GM18519 (cell line): Measurements from ENCODE around the gene POLDIP3.

Experiments used
- ATAC-seq: cut with Tn5 transposase; IDR thresholded peaks from one replicate; pipeline ENCODE4 v1.9.1; 2021; ENCODE audit warnings: mild to moderate bottlenecking, moderate library complexity; ENCODE audit not compliant: unreplicated experiment, low FRiP score

The POLDIP3 gene, protein sequence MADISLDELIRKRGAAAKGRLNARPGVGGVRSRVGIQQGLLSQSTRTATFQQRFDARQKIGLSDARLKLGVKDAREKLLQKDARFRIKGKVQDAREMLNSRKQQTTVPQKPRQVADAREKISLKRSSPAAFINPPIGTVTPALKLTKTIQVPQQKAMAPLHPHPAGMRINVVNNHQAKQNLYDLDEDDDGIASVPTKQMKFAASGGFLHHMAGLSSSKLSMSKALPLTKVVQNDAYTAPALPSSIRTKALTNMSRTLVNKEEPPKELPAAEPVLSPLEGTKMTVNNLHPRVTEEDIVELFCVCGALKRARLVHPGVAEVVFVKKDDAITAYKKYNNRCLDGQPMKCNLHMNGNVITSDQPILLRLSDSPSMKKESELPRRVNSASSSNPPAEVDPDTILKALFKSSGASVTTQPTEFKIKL

GRCh38 chr22:42614312-42615091 lies at the start of gene POLDIP3:
POLDIP3 (minus strand) TSS chr22:42614883; CDS start chr22:42614857, 26 bp downstream.
- ATAC-seq, result peak; percentile 46

GRCh38 chr22:42661985-42662831 lies 47.5 kb upstream of the POLDIP3 start:
- no peak for ATAC-seq

- ATAC-seq, result no peak
These were observed 41.9 kb upstream of the POLDIP3 start for GRCh38 chr22:42656578-42656977.

- ATAC-seq, result no peak
These were observed 41.0 kb upstream of the POLDIP3 start for GRCh38 chr22:42655693-42656092.

DNA sequence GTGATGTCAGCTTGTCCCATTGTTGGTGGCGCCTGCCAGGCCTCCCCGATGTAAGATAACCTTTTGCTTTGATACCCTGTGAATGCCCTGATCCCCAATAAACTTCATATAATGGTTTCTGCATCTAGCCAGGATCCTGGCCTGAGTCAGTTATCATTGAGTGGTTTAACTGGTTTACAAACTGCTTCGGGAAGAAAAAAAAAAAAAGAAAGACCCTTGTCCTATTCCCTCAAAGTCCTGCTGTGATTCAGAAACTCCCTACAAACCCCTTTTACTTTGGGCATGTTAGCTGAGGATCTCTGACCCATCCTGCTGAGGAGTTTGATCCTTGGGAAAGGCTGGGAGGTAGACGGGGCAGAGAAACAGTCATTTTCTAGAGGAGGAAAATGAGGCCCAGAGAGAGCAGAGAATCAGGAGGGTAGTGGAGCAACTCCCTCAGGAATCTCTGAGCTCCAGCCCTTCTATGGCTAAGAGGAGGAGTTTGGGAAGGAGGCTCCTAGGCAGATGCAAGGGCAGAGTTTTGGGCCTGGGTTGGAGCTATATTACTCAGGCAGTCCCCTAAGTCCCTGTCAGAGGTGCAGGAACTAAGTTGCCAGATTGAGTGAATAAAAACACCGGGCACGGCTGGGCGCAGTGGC lies 39.9 kb upstream of the POLDIP3 start:
- no peak for ATAC-seq

GRCh38 chr22:42653999-42654398 lies 39.3 kb upstream of the POLDIP3 start:
- no peak for ATAC-seq

GRCh38 chr22:42651134-42651533 lies 36.5 kb upstream of the POLDIP3 start:
- no peak for ATAC-seq

DNA sequence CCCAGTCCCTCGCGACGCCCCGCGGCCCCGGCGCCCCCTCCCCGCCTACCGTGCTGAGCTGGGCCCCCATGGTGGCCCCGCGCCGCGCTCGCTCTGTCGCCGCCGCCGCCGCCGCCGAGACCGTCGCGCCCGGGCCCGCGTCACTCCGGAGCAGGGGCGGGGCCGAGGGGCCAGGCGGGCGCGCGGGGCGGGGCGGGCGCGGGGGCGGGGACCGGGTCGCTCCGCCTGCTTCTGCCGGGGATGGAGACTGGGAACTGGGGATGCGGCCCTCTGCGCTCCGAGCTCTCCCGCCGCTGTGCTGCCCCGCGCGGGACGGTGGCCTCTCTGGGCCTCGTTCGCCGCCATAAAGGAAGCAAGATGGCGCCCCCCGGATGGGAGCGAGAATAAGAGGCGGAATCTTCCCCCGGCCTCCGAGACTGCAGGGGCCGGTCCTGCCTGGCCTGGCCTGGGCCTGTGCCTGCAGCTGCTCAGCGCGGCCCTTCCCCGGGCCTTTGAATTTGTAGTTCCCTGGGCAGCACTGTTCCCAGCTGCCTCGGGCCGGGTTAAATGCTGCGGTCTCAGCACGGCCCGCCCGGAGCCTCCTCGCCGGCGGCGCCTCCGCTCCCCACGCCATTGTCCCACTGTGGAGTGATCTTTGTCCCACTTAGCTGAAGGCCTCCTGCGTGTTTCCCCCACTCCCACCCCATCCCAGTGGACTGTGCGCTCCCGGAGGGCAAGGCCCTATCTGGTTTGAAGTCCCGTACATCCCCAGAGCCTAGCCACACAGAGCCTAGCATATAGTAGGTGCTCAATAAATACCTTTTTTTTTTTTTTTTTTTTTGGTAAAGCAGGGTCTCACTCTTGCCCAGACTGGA lies 34.8 kb upstream of the POLDIP3 start, which contains the start of gene CYB5R3:
CYB5R3 (minus strand) TSS at position 147 of the 854 bp plus-strand sequence; CDS start at position 70, 77 bp downstream.
- peak; percentile 45 for ATAC-seq

GRCh38 chr22:42648368-42649245 lies 33.9 kb upstream of the POLDIP3 start:
- peak; percentile 19 for ATAC-seq

DNA sequence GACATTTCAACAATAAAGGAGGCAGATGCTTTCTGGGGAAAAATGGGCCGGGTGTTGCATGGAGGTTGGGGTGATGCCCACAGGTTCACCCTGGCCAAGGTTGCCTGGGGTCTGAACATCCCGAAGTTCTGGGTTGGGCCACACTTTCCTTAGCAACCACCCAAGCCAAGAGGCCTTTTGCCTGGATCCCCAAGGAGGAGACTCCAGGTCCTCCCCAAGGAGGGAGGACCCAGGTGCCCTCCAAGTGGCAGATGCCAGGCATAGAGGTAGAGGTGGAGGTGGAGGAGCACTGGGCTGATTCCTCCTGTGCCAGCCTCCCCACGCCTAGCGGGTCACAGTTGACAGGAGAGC lies 33.3 kb upstream of the POLDIP3 start:
- no peak for ATAC-seq

DNA sequence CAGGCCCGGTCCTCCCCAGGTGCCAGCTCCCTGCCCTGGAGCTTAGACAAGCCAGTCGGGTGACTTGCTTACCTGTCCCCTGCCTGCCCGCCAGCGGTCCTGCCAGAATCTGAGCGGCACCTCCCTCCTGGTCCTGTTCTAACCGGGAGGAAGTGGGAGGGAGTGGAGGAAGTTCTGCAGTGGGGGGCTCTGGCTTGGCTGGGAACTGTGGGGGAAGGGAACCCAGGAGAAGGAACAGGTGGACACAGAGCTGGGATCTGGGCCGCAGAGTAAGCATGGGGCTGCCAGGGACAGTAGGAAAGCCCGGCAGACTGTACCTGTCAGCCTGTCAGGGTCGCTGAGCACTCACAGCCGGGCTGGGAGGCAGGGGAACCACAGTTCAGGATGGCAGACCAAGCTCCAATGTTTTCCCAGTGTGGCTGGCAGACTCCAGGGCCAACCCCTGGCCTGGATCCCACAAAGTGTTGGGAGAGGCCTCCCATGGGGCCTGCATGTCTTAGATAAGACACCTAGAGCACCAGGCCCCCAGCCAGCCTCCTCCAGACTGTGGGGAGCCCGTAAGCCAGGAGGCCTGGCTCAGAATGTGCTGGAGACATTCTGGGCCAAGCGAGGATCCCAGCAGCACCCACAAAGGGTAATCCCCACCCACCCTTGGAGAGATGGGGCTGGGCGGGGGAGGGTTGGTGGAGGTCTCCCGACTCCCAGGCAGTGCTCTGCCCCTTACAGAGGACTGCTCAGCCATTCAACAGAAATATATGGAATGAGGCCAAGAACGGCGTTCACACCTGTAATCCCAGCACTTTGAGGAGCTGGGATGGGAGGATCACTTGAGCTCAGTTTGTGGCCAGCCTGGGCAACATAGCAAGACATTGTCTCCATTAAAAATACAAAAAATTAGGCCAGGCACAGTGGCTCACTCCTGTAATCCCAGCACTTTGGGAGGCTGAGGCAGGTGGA lies 32.2 kb upstream of the POLDIP3 start:
- no peak for ATAC-seq

DNA sequence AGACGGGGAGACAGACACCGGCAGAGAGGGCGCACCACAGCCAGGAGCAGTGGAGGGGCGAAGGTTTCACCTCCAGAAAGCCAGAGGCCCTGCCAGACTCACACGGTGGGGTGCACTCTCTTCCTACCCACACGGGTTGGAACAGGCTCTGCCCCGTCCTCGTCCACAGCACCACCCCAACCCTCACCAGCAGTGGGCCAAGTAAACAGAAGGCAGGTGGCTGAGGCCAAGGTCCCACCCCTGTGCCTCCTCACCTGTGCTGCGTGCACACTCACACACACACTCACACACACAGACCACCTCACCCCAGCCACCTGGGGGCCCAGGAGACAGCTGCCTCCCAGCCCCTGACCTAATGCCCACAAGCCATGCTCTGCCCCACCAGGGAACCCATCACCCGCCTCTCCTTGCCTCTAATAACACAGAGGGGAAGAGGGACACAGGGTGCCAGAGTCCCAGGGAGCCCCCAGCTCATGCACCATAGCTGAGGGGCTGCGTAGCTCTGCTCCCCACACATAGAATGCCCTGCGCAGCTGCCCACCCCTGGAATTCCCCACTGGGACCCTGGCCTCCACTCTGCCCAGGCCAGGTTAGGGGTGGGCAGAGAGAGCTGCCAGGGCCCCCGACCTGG lies 31.4 kb upstream of the POLDIP3 start:
- no peak for ATAC-seq

- no peak for ATAC-seq
These were observed 30.8 kb upstream of the POLDIP3 start for GRCh38 chr22:42645341-42645937.

DNA sequence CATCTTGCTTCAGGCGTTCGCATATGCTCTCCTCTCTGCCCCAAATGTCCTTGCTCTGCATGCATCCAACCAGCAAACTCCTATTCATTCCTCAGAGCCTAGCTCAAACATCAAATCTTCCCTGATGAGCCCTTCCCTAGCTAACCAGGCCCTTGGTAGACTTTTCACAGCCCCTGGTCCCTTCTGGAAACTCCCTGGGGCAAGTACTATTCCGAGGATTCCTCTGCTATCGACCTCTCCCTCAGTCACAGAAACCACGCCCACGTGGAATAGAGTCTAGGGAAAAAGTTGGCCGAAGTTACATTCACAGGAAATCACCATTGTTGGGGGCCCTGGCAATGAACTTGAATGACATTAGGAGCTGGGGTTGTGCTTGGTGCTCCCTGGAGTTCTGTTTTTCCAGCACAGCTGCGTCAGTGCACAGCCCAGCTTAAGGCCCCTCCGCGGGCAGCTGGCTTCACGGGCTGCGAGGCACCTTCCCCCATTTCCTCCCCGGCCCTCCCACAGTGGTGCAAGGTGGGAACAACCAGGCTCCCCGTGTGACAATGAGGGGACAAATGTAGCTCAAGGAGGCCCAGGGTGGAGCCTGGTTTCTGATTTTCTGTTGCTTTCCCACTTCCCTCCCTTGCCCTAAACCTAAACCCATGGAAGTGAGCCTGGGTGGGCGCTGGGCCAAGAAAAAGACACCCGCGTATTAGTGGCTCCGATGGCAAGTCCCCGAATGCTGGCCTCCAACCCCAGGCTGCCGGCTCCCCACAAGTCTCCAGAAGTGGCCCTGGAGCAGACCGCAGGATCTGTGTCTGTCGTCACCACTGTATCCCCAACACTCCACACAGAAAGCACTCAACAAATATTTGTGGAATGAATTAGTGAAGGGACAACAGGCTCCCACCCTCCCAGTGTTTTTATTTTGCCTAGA lies 30.0 kb upstream of the POLDIP3 start:
- ATAC-seq, result no peak

GRCh38 chr22:42643634-42644421 lies 29.1 kb upstream of the POLDIP3 start:
- no peak for ATAC-seq
